ENCODE data around the gene MYO1F. TPM values are rescaled to one million over a fixed set of nuclear protein-coding genes. Genes with fewer than 3 reads are reported as not detected.
"Not testable (repeated sequence)": the region's sequence is repeated elsewhere in the genome, so short reads cannot be mapped to it uniquely, and the experiment has no call there.

Gene MYO1F
- total and polyA plus RNA-seq, 2 donors (not counting 1 experiment from before 2014, with no cell fraction given): 76.3 to 126 TPM

DNA sequence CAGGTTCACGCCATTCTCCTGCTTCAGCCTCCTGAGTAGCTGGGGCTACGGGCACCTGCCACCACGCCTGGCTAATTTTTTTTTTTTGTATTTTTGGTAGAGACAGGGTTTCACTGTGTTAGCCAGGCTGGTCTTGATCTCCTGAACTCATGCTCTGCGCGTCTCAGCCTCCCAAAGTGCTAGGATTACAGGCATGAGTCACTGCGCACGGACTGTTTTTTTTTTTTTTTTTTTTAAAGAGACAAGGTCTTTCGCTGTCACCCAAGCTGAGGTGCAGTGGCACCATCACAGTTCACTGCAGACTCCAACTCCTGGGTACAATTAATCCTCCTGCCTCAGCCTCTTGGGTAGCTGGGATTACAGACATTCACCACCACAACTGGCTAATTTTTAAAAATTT is 41.5 kb upstream of the MYO1F start:
- Histone ChIP-seq H3K36me3 (replicated peaks in 1 of 2; ENCODE audit: control extremely low read depth in 1 of 2, control insufficient read depth in 1 of 2, extremely low read depth in 1 of 2, insufficient read depth in 2 of 2, low read length in 1 of 2) (no peaks in the 10 kb centered on the region), H3K9ac (ENCODE audit: low read length) (no peak overlapping the region), H3K4me2 (replicated peaks; ENCODE audit: low read depth, low read length, poor library complexity, severe bottlenecking) (no peak overlapping the region), H4K20me1 (ENCODE audit: control insufficient read depth, insufficient read depth, low read length, poor library complexity, severe bottlenecking) (no peaks in the 10 kb centered on the region), H2AFZ (ENCODE audit: insufficient read depth, low read depth, low read length, poor library complexity, severe bottlenecking) (no peak overlapping the region), H3K4me3 (ENCODE audit: control extremely low read depth in 1 of 5, extremely low read depth in 1 of 5, insufficient read depth in 1 of 5, low read depth in 2 of 5, low read length in 4 of 5) (no peak overlapping the region), H3K4me1 (ENCODE audit: control insufficient read depth in 2 of 2, insufficient read depth in 2 of 2, low read length in 2 of 2) (no peaks in the 10 kb centered on the region), H3K27me3 (replicated peaks in 1 of 4; ENCODE audit: control extremely low read depth in 1 of 4, control insufficient read depth in 3 of 4, insufficient read depth in 4 of 4, low read length in 3 of 4) (peaks cover 0 to 12% (median 0%) of the 10 kb centered on the region in 4 experiments), H3K9me3 (ENCODE audit: control extremely low read depth in 1 of 3, control insufficient read depth in 2 of 3, insufficient read depth in 1 of 3, low read length in 2 of 3) (peaks cover 0 to 14% (median 0%) of the 10 kb centered on the region in 3 donors), H3K27ac (ENCODE audit: low read length in 2 of 2) (no peak overlapping the region), H3K79me2 (ENCODE audit: control insufficient read depth, insufficient read depth, low read length) (no peaks in the 10 kb centered on the region)
- Mint-ChIP-seq H3K4me1 (peaks cover 2% of the 10 kb centered on the region), H3K9me3 (ENCODE audit: insufficient read depth) (no peaks in the 10 kb centered on the region), H3K27ac (no peak overlapping the region), H3K4me3 (no peak overlapping the region), H3K27me3 (peaks cover 14% of the 10 kb centered on the region)
- ChIA-PET POLR2A (no interaction called here), CTCF (interaction anchor here (0.7 kb wide), 1 partner anchor 30 kb away, joined by 3 read pairs; no protein-coding TSS in a partner anchor)
- intact Hi-C loops (cut with micrococcal nuclease): no loop called here
- DNase-seq (no peak), ATAC-seq (ENCODE audit: low read depth) (no peak)
- WGBS (ENCODE audit: insufficient coverage): 86% methylated on average over 3 of the region's 8 CpGs
- no peak for TF ChIP-seq EZH2 (IDR thresholded peaks at IDR 0.05; ENCODE audit: borderline replicate concordance, insufficient read depth, low read depth, low read length, poor library complexity, severe bottlenecking)
- TF ChIP-seq CTCF (IDR thresholded peaks at IDR 0.05): no peak

GRCh38 chr19:8617984-8618383 is 40.7 kb upstream of the MYO1F start:
- Mint-ChIP-seq H3K27ac (no peak overlapping the region), H3K4me3 (no peak overlapping the region), H3K4me1 (peaks cover 2% of the 10 kb centered on the region), H3K9me3 (ENCODE audit: insufficient read depth) (no peaks in the 10 kb centered on the region), H3K27me3 (peaks cover 14% of the 10 kb centered on the region)
- ChIA-PET POLR2A (no interaction called here), CTCF (no interaction called here)
- Histone ChIP-seq H3K27me3 (replicated peaks in 1 of 4; ENCODE audit: control extremely low read depth in 1 of 4, control insufficient read depth in 3 of 4, insufficient read depth in 4 of 4, low read length in 3 of 4) (peaks cover 0 to 12% (median 0%) of the 10 kb centered on the region in 4 experiments), H2AFZ (ENCODE audit: insufficient read depth, low read depth, low read length, poor library complexity, severe bottlenecking) (no peak overlapping the region), H4K20me1 (ENCODE audit: control insufficient read depth, insufficient read depth, low read length, poor library complexity, severe bottlenecking) (no peaks in the 10 kb centered on the region), H3K27ac (ENCODE audit: low read length in 2 of 2) (no peak overlapping the region), H3K4me2 (replicated peaks; ENCODE audit: low read depth, low read length, poor library complexity, severe bottlenecking) (no peak overlapping the region), H3K9ac (ENCODE audit: low read length) (no peak overlapping the region), H3K4me3 (ENCODE audit: control extremely low read depth in 1 of 5, extremely low read depth in 1 of 5, insufficient read depth in 1 of 5, low read depth in 2 of 5, low read length in 4 of 5) (no peak overlapping the region), H3K9me3 (ENCODE audit: control extremely low read depth in 1 of 3, control insufficient read depth in 2 of 3, insufficient read depth in 1 of 3, low read length in 2 of 3) (peaks cover 0 to 14% (median 0%) of the 10 kb centered on the region in 3 donors), H3K79me2 (ENCODE audit: control insufficient read depth, insufficient read depth, low read length) (no peaks in the 10 kb centered on the region), H3K4me1 (ENCODE audit: control insufficient read depth in 2 of 2, insufficient read depth in 2 of 2, low read length in 2 of 2) (no peaks in the 10 kb centered on the region), H3K36me3 (replicated peaks in 1 of 2; ENCODE audit: control extremely low read depth in 1 of 2, control insufficient read depth in 1 of 2, extremely low read depth in 1 of 2, insufficient read depth in 2 of 2, low read length in 1 of 2) (no peaks in the 10 kb centered on the region)
- intact Hi-C loops (cut with micrococcal nuclease): no loop called here
- DNase-seq (no peak), ATAC-seq (ENCODE audit: low read depth) (no peak)
- TF ChIP-seq CTCF (IDR thresholded peaks at IDR 0.05) (no peak), EZH2 (IDR thresholded peaks at IDR 0.05; ENCODE audit: borderline replicate concordance, insufficient read depth, low read depth, low read length, poor library complexity, severe bottlenecking) (no peak)
- WGBS (ENCODE audit: insufficient coverage): 70% methylated on average over 1 of the region's 4 CpGs

DNA sequence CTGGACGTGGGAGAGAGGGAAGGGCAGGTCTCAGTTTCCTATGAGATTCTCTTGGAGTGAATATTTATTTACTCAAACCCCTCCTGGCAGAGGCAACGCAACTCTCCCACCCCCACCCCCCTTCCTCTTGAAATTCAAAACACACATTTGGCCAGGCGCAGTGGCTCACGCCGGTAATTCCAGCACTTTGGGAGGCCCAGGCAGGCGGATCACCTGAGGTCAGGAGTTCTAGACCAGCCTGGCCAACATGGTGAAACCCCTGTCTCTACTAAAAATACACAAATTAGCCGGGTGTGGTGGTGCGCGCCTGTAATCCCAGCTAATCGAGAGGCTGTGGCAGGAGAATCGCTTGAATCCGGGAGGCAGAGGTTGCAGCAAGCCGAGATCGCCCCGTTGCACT is 40.1 kb upstream of the MYO1F start:
- Histone ChIP-seq H3K9me3 (ENCODE audit: control extremely low read depth in 1 of 3, control insufficient read depth in 2 of 3, insufficient read depth in 1 of 3, low read length in 2 of 3) (peaks cover 0 to 14% (median 0%) of the 10 kb centered on the region in 3 donors), H3K27me3 (replicated peaks in 1 of 4; ENCODE audit: control extremely low read depth in 1 of 4, control insufficient read depth in 3 of 4, insufficient read depth in 4 of 4, low read length in 3 of 4) (peaks cover 0 to 12% (median 0%) of the 10 kb centered on the region in 4 experiments)
- H3K36me3 ChIP-seq (replicated peaks in 1 of 2; ENCODE audit: control extremely low read depth in 1 of 2, control insufficient read depth in 1 of 2, extremely low read depth in 1 of 2, insufficient read depth in 2 of 2, low read length in 1 of 2); H3K4me2 ChIP-seq (replicated peaks; ENCODE audit: low read depth, low read length, poor library complexity, severe bottlenecking); H3K4me1 Mint-ChIP-seq; H3K4me3 Mint-ChIP-seq; H3K9ac ChIP-seq (ENCODE audit: low read length); H3K4me1 ChIP-seq (ENCODE audit: control insufficient read depth in 2 of 2, insufficient read depth in 2 of 2, low read length in 2 of 2); H3K9me3 Mint-ChIP-seq (ENCODE audit: insufficient read depth); H3K27ac ChIP-seq (ENCODE audit: low read length in 2 of 2); H3K79me2 ChIP-seq (ENCODE audit: control insufficient read depth, insufficient read depth, low read length); DNase-seq; intact Hi-C loops (cut with micrococcal nuclease); CTCF ChIA-PET; H3K27ac Mint-ChIP-seq; H3K4me3 ChIP-seq (ENCODE audit: control extremely low read depth in 1 of 5, extremely low read depth in 1 of 5, insufficient read depth in 1 of 5, low read depth in 2 of 5, low read length in 4 of 5); H2AFZ ChIP-seq (ENCODE audit: insufficient read depth, low read depth, low read length, poor library complexity, severe bottlenecking); ATAC-seq (ENCODE audit: low read depth); H4K20me1 ChIP-seq (ENCODE audit: control insufficient read depth, insufficient read depth, low read length, poor library complexity, severe bottlenecking); POLR2A ChIA-PET: not testable (repeated sequence)
- peaks cover 14% of the 10 kb centered on the region for H3K27me3 Mint-ChIP-seq
- WGBS (ENCODE audit: insufficient coverage): 79% methylated on average over 8 of the region's 15 CpGs

Measured in B cell (primary cell).